ENCODE results near the gene TCTN1.

TCTN1 gene

DNA sequence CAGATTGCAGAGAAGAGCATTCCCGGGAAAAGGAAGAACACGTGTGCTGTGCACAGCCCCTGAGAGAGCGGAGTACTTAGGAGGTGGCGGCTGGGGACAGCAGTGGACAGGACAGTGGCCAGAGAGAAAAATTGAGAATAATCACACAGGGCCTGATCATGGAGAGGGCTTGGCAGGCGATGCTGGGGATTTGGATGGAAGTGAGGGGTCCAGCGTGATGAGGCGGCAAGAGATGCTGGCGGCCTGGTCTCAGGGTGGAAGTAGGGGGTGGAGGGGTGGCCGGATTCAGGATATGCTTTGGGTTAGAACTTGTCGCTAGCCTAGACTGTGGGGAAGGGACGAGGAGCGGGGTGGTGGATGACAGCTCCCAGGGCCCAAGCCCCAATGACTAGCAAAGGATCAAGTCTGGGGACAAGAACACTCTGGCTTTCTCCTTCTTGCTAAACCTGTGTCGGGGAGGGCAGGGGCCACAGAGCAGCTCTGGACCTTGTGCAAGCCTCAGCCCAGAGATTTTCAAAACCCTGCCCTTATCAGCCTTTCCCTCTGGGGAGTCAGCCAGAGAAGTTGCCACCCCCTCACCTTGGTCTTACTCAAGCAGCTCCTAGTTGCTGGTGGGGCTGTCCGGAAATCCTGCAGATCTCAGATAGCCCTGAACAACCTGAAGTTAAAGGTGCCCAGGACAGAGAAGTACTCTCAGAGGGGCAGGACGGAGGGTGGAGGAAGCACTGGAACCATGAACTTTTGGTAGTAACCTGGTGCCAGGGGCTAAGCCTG, 73.7 kb downstream of the TCTN1 start:
- H3K27me3 Mint-ChIP-seq (ENCODE audit: low read depth) = peaks cover 20% of the 10 kb centered on the region
- H3K27ac Mint-ChIP-seq = peak overlapping the region in 2 of 3 experiments; percentile 8
- H3K4me1 Mint-ChIP-seq = peaks cover 10% of the 10 kb centered on the region
- TF ChIP-seq CTCF (IDR thresholded peaks at IDR 0.05; ENCODE audit: unreplicated experiment in 3 of 3) = no peak
- peaks cover 19% of the 10 kb centered on the region for H3K36me3 Mint-ChIP-seq (ENCODE audit: low read depth)
- peak overlapping the region; percentile 72 to 85 (median 76) for H3K4me3 Mint-ChIP-seq
- peaks cover 13% of the 10 kb centered on the region for H3K9me3 Mint-ChIP-seq

GRCh38 chr12:110688446-110689280, 74.7 kb downstream of the TCTN1 start, which contains the start of gene HVCN1:
TSS of gene HVCN1 (minus strand) at chr12:110689115. CDS start at chr12:110683245, 5,870 bp downstream.
- Mint-ChIP-seq H3K4me3 (peak within 1 kb of the TSS; percentile 84 to 91 (median 91)), H3K4me1 (peaks cover 10% of the 10 kb centered on the region), H3K36me3 (ENCODE audit: low read depth) (peaks cover 19% of the 10 kb centered on the region), H3K27me3 (ENCODE audit: low read depth) (peaks cover 20% of the 10 kb centered on the region), H3K27ac (peak within 1 kb of the TSS; percentile 80 to 90 (median 88)), H3K9me3 (peaks cover 13% of the 10 kb centered on the region)
- no peak for TF ChIP-seq CTCF (IDR thresholded peaks at IDR 0.05; ENCODE audit: unreplicated experiment in 3 of 3)

DNA sequence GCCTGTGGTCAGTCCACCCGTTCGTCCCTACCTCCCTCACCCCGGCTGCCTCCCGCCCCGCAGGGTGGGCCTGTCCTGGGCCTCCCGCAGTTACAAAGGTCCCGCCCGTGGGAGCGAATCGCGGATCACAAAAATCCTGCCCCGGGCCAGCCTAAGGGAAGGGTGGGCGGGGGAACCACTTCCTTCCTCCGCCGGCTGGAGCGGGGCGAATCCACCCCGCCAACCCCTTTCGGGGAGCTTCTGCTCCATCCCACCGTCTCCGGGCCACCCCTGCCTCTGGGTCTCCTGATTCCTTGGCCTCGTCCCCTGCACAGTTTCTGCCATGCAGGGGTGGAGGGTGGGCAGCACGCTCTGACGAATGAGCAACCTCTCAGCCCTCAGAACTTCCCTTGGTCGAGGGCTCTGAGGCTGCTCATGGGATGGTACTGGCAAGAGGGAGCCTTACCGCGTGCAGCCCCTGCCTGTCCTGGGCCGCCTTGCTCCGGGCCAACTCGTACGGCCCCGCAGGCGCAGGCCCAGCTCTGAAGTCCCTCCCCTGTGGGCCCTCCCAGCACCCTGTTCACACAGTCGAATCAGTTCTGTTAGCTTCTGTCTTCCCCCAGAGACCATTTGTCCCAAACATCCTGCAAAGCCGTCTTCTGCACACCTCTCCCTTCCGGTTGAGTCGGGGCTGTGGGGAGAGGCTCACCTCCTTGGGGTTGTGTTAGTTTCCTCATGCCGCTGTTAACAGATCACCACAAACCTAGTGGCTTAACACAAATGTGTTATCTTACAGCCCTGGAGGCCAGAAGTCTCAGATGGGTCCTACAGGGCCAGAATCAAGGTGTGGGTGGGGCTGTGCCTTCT, 75.6 kb downstream of the TCTN1 start:
- Mint-ChIP-seq H3K9me3 (peaks cover 10% of the 10 kb centered on the region), H3K36me3 (ENCODE audit: low read depth) (peaks cover 11% of the 10 kb centered on the region), H3K4me1 (peaks cover 10% of the 10 kb centered on the region), H3K27me3 (ENCODE audit: low read depth) (peaks cover 20% of the 10 kb centered on the region), H3K4me3 (peak overlapping the region; percentile 84 to 91 (median 91)), H3K27ac (peak overlapping the region; percentile 80 to 90 (median 88))
- no peak for TF ChIP-seq CTCF (IDR thresholded peaks at IDR 0.05; ENCODE audit: unreplicated experiment in 3 of 3)

DNA sequence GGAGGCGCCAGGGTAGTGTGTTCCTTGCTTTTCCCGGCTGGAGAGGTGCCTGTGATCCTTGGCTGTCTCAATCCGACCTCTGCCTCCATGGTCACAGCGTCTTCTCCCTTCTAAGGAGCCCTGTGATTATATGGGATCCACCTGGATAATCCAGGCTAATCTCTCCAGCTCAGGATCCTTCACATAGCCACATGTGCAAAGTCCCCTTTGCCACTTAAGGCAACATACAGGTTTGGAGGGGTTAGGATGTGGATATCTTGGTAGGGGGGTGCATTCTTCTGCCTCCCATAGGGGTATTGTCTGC, 76.2 kb downstream of the TCTN1 start:
- H3K36me3 Mint-ChIP-seq (ENCODE audit: low read depth) = peaks cover 6% of the 10 kb centered on the region
- peaks cover 5% of the 10 kb centered on the region for H3K9me3 Mint-ChIP-seq
- H3K27me3 Mint-ChIP-seq (ENCODE audit: low read depth) = peaks cover 20% of the 10 kb centered on the region
- peak overlapping the region; percentile 84 to 91 (median 91) for H3K4me3 Mint-ChIP-seq
- H3K4me1 Mint-ChIP-seq = peaks cover 10% of the 10 kb centered on the region
- no peak for TF ChIP-seq CTCF (IDR thresholded peaks at IDR 0.05; ENCODE audit: unreplicated experiment in 3 of 3)
- peak overlapping the region; percentile 80 to 90 (median 88) for H3K27ac Mint-ChIP-seq

DNA sequence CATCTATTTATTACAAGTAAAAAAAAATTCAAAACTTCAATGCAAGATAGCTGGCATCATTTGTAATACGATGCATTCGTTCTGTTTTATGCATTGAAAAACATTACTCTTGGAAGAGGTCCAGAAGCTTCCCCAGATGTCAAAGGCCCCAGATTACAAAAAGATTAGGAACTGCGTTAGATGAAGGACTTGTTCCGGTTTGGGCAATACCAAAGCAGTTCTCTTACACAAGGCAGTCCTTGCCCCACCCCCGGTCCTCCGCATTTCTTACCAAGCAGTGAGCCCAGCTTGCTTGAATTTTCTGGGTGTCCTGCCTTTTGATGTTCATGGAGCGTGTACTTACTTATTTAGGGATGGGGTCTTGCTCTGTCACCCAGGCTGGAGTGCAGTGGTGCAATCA, 79.8 kb downstream of the TCTN1 start:
- H3K27me3 Mint-ChIP-seq (ENCODE audit: low read depth) = peaks cover 14% of the 10 kb centered on the region
- no peak overlapping the region for H3K4me3 Mint-ChIP-seq
- no peak overlapping the region for H3K27ac Mint-ChIP-seq
- H3K9me3 Mint-ChIP-seq = no peaks in the 10 kb centered on the region
- no peak for TF ChIP-seq CTCF (IDR thresholded peaks at IDR 0.05; ENCODE audit: unreplicated experiment in 3 of 3)
- H3K4me1 Mint-ChIP-seq = peaks cover 16% of the 10 kb centered on the region
- no peaks in the 10 kb centered on the region for H3K36me3 Mint-ChIP-seq (ENCODE audit: low read depth)
